HEK293 (cell line): ENCODE data around the gene LAMP5.

Experiments used
- CTCF ChIA-PET: fragments of 350-600 bp; formaldehyde crosslinking; extraction: SDS; loops from one replicate; lab custom pipeline; 2021; ENCODE audit warnings: antibody characterized with exemption; lab: Yijun Ruan, JAX
- POLR2A ChIA-PET: fragments of 300-600 bp; formaldehyde crosslinking; extraction: SDS; loops from one replicate; lab custom pipeline; 2020; ENCODE audit warnings: antibody characterized with exemption, inconsistent platforms; lab: Yijun Ruan, JAX
- H3K27ac ChIP-seq: fragments of 200-500 bp; sonication (Bioruptor generic); 2 replicates; pipeline ENCODE4 v1.5.1; 2014; ENCODE audit warnings: low read depth, low read length, control low read depth, inconsistent platforms; ENCODE audit errors: extremely low read depth
- H3K36me3 ChIP-seq, 2 experiments: fragments of 200-500 bp in 1 of 2; sonication (Bioruptor generic) in 1 of 2; 1 replicate in 1 of 2; 2 replicates in 1 of 2; pipeline ENCODE4 v1.5.1; 2014 to 2017; ENCODE audit warnings: inconsistent platforms in 2 of 2, low read length in 2 of 2; ENCODE audit not compliant: control insufficient read depth in 2 of 2, insufficient read depth in 1 of 2
- H3K4me1 ChIP-seq: fragments of 200-500 bp; sonication (Bioruptor generic); 2 replicates; pipeline ENCODE4 v1.5.1; 2014; ENCODE audit warnings: mild to moderate bottlenecking, low read length, inconsistent platforms; ENCODE audit not compliant: control insufficient read depth, insufficient read depth
- H3K4me3 ChIP-seq: 2 replicates; pipeline ENCODE4 v1.5.1; 2011; ENCODE audit warnings: low read depth, mild to moderate bottlenecking, control low read depth, low read length, moderate library complexity
- H3K9me3 ChIP-seq: fragments of 200-500 bp; sonication (Bioruptor generic); 2 replicates; pipeline ENCODE4 v1.5.1; 2014; ENCODE audit warnings: low read depth, low read length, inconsistent platforms; ENCODE audit not compliant: control insufficient read depth, insufficient read depth
- HOXD13 ChIP-seq: sonication (generic); formaldehyde crosslinking; IDR thresholded peaks from 2 replicates; pipeline ENCODE4 v1.8.0; 2022; ENCODE audit warnings: missing genetic modification reagents, borderline replicate concordance
- KLF10 ChIP-seq: fragments of 450-650 bp; IDR thresholded peaks from 2 replicates; pipeline ENCODE4 v1.5.1; 2018; ENCODE audit warnings: missing biosample characterization, mild to moderate bottlenecking, missing genetic modification characterization
- MEIS1 ChIP-seq: sonication (generic); formaldehyde crosslinking; IDR thresholded peaks from 2 replicates; pipeline ENCODE4 v1.8.1; 2022; ENCODE audit warnings: missing genetic modification reagents, mild to moderate bottlenecking, borderline replicate concordance
- ZBTB1 ChIP-seq: fragments of 450-650 bp; formaldehyde crosslinking; IDR thresholded peaks from 2 replicates; pipeline ENCODE4 v1.5.1; 2016; ENCODE audit warnings: missing biosample characterization, missing genetic modification characterization
- ZBTB17 ChIP-seq: fragments of 450-650 bp; formaldehyde crosslinking; IDR thresholded peaks from 2 replicates; pipeline ENCODE4 v1.5.1; 2016; ENCODE audit warnings: missing biosample characterization, missing genetic modification characterization
- ZBTB48 ChIP-seq: fragments of 450-650 bp; formaldehyde crosslinking; IDR thresholded peaks from 2 replicates; pipeline ENCODE4 v1.5.1; 2016; ENCODE audit warnings: missing biosample characterization, missing genetic modification characterization
- ZNF10 ChIP-seq: fragments of 450-650 bp; formaldehyde crosslinking; IDR thresholded peaks from 2 replicates; pipeline ENCODE4 v1.5.1; 2017; ENCODE audit warnings: missing biosample characterization, missing genetic modification characterization
- ZNF175 ChIP-seq: fragments of 450-650 bp; formaldehyde crosslinking; IDR thresholded peaks from 2 replicates; pipeline ENCODE4 v1.5.1; 2016; ENCODE audit warnings: missing biosample characterization, missing genetic modification characterization
- ZNF214 ChIP-seq: fragments of 450-650 bp; formaldehyde crosslinking; IDR thresholded peaks from 2 replicates; pipeline ENCODE4 v1.5.1; 2017; ENCODE audit warnings: missing biosample characterization, mild to moderate bottlenecking, missing genetic modification characterization, borderline replicate concordance
- ZNF223 ChIP-seq: fragments of 450-650 bp; formaldehyde crosslinking; IDR thresholded peaks from 2 replicates; pipeline ENCODE4 v1.5.1; 2016; ENCODE audit warnings: missing biosample characterization, missing genetic modification characterization
- ZNF658 ChIP-seq: fragments of 450-650 bp; formaldehyde crosslinking; IDR thresholded peaks from 2 replicates; pipeline ENCODE4; 2016; ENCODE audit warnings: missing biosample characterization, missing genetic modification characterization
- ZNF76 ChIP-seq: fragments of 450-650 bp; formaldehyde crosslinking; IDR thresholded peaks from 2 replicates; pipeline ENCODE4; 2016; ENCODE audit warnings: low read depth, missing biosample characterization, missing genetic modification characterization, borderline replicate concordance
- TF ChIP-seq, protein P1 (sequence below): sonication (generic); formaldehyde crosslinking; IDR thresholded peaks from 2 replicates; pipeline ENCODE4 v1.8.1; 2022; ENCODE audit warnings: mild to moderate bottlenecking, moderate library complexity, missing genetic modification reagents
- TF ChIP-seq, protein P2 (sequence below): fragments of 450-650 bp; formaldehyde crosslinking; conservative IDR thresholded peaks from 2 replicates; pipeline ENCODE4 v1.5.1; 2016; ENCODE audit warnings: low read depth, missing biosample characterization, missing genetic modification characterization
- TF ChIP-seq, protein P3 (sequence below): fragments of 450-650 bp; formaldehyde crosslinking; IDR thresholded peaks from 2 replicates; pipeline ENCODE4 v1.5.1; 2016; ENCODE audit warnings: missing biosample characterization, missing genetic modification characterization
- TF ChIP-seq, protein P4 (sequence below): fragments of 450-650 bp; formaldehyde crosslinking; IDR thresholded peaks from 2 replicates; pipeline ENCODE4 v1.5.1; 2016; ENCODE audit warnings: missing biosample characterization, missing genetic modification characterization
- TF ChIP-seq, protein P5 (sequence below): fragments of 450-650 bp; formaldehyde crosslinking; IDR thresholded peaks from 2 replicates; pipeline ENCODE4 v1.5.1; 2017; ENCODE audit warnings: missing biosample characterization, missing genetic modification characterization
- TF ChIP-seq, protein P6 (sequence below): fragments of 450-650 bp; formaldehyde crosslinking; IDR thresholded peaks from 2 replicates; pipeline ENCODE4 v1.5.1; 2016; ENCODE audit warnings: missing biosample characterization, missing genetic modification characterization

Gene LAMP5

DNA sequence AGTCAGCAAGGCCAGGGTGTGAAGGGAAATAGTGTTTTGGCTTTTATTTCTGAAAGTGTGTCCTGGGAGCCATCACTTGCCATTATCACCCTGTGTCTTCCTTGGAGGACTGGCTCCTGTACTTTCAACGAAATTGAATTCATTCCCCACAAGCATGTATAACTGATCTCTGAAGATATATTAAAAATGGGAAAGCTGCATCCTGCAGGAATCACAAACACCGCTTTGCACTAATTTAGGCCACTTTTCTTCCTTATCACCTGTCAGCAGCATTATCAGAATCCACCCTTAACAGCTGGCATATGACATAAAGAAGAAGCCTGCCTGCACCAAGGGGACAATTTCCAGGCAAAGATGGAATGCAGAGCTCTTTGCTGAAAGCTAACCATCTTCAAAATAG lies 56.2 kb downstream of the LAMP5 start:
- Histone ChIP-seq H3K9me3 (no peaks in the 10 kb centered on the region), H3K4me3 (no peak overlapping the region), H3K4me1 (no peaks in the 10 kb centered on the region)
- no peak for TF ChIP-seq ZNF10 (tag by site-specific recombination)
- TF ChIP-seq ZBTB1 (tag by site-specific recombination), result no peak
- TF ChIP-seq ZBTB17 (tag by site-specific recombination), result no peak
- TF ChIP-seq HOXD13 (CRISPR knock-in tag), result no peak
- TF ChIP-seq, protein P1, sequence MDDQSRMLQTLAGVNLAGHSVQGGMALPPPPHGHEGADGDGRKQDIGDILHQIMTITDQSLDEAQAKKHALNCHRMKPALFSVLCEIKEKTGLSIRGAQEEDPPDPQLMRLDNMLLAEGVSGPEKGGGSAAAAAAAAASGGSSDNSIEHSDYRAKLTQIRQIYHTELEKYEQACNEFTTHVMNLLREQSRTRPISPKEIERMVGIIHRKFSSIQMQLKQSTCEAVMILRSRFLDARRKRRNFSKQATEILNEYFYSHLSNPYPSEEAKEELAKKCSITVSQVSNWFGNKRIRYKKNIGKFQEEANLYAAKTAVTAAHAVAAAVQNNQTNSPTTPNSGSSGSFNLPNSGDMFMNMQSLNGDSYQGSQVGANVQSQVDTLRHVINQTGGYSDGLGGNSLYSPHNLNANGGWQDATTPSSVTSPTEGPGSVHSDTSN (CRISPR knock-in tag), result no peak
- no peak for TF ChIP-seq KLF10
- no peak for TF ChIP-seq ZNF223 (tag by site-specific recombination)
- TF ChIP-seq, protein P2, sequence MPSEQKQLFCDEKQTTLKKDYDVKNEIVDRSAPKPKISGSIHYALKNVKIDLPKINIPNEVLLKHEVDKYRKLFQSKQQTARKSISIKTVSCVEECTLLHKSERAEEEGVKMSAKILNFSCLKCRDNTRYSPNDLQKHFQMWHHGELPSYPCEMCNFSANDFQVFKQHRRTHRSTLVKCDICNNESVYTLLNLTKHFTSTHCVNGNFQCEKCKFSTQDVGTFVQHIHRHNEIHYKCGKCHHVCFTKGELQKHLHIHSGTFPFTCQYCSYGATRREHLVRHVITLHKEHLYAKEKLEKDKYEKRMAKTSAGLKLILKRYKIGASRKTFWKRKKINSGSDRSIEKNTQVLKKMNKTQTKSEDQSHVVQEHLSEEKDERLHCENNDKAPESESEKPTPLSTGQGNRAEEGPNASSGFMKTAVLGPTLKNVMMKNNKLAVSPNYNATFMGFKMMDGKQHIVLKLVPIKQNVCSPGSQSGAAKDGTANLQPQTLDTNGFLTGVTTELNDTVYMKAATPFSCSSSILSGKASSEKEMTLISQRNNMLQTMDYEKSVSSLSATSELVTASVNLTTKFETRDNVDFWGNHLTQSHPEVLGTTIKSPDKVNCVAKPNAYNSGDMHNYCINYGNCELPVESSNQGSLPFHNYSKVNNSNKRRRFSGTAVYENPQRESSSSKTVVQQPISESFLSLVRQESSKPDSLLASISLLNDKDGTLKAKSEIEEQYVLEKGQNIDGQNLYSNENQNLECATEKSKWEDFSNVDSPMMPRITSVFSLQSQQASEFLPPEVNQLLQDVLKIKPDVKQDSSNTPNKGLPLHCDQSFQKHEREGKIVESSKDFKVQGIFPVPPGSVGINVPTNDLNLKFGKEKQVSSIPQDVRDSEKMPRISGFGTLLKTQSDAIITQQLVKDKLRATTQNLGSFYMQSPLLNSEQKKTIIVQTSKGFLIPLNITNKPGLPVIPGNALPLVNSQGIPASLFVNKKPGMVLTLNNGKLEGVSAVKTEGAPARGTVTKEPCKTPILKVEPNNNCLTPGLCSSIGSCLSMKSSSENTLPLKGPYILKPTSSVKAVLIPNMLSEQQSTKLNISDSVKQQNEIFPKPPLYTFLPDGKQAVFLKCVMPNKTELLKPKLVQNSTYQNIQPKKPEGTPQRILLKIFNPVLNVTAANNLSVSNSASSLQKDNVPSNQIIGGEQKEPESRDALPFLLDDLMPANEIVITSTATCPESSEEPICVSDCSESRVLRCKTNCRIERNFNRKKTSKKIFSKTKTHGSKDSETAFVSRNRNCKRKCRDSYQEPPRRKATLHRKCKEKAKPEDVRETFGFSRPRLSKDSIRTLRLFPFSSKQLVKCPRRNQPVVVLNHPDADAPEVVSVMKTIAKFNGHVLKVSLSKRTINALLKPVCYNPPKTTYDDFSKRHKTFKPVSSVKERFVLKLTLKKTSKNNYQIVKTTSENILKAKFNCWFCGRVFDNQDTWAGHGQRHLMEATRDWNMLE (tag by site-specific recombination), result no peak
- no peak for TF ChIP-seq ZNF658 (tag by site-specific recombination)
- TF ChIP-seq, protein P3, sequence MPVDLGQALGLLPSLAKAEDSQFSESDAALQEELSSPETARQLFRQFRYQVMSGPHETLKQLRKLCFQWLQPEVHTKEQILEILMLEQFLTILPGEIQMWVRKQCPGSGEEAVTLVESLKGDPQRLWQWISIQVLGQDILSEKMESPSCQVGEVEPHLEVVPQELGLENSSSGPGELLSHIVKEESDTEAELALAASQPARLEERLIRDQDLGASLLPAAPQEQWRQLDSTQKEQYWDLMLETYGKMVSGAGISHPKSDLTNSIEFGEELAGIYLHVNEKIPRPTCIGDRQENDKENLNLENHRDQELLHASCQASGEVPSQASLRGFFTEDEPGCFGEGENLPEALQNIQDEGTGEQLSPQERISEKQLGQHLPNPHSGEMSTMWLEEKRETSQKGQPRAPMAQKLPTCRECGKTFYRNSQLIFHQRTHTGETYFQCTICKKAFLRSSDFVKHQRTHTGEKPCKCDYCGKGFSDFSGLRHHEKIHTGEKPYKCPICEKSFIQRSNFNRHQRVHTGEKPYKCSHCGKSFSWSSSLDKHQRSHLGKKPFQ (tag by site-specific recombination), result no peak
- no peak for TF ChIP-seq ZNF214 (tag by site-specific recombination)
- TF ChIP-seq, protein P4, sequence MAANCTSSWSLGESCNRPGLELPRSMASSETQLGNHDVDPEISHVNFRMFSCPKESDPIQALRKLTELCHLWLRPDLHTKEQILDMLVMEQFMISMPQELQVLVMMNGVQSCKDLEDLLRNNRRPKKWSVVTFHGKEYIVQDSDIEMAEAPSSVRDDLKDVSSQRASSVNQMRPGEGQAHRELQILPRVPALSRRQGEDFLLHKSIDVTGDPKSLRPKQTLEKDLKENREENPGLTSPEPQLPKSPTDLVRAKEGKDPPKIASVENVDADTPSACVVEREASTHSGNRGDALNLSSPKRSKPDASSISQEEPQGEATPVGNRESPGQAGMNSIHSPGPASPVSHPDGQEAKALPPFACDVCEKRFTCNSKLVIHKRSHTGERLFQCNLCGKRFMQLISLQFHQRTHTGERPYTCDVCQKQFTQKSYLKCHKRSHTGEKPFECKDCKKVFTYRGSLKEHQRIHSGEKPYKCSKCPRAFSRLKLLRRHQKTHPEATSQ, result no peak
- TF ChIP-seq, protein P5, sequence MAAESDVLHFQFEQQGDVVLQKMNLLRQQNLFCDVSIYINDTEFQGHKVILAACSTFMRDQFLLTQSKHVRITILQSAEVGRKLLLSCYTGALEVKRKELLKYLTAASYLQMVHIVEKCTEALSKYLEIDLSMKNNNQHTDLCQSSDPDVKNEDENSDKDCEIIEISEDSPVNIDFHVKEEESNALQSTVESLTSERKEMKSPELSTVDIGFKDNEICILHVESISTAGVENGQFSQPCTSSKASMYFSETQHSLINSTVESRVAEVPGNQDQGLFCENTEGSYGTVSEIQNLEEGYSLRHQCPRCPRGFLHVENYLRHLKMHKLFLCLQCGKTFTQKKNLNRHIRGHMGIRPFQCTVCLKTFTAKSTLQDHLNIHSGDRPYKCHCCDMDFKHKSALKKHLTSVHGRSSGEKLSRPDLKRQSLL (tag by site-specific recombination), result no peak
- no peak for TF ChIP-seq ZNF175
- TF ChIP-seq, protein P6, sequence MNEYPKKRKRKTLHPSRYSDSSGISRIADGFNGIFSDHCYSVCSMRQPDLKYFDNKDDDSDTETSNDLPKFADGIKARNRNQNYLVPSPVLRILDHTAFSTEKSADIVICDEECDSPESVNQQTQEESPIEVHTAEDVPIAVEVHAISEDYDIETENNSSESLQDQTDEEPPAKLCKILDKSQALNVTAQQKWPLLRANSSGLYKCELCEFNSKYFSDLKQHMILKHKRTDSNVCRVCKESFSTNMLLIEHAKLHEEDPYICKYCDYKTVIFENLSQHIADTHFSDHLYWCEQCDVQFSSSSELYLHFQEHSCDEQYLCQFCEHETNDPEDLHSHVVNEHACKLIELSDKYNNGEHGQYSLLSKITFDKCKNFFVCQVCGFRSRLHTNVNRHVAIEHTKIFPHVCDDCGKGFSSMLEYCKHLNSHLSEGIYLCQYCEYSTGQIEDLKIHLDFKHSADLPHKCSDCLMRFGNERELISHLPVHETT, result no peak
- TF ChIP-seq ZBTB48, result no peak
- TF ChIP-seq MEIS1, result no peak
- TF ChIP-seq ZNF76 (tag by site-specific recombination), result no peak
- TF ChIP-seq, all 188 proteins: peak for 0
- ChIA-PET CTCF (interaction anchor here (1.7 kb wide), 1 partner anchor 163 kb away, joined by 5 read pairs; no protein-coding TSS in a partner anchor), POLR2A (no interaction called here)
- Histone ChIP-seq H3K36me3 (no peaks in the 10 kb centered on the region), H3K27ac (no peak overlapping the region)
